ENCODE results near the gene KLF2.

The KLF2 gene

DNA sequence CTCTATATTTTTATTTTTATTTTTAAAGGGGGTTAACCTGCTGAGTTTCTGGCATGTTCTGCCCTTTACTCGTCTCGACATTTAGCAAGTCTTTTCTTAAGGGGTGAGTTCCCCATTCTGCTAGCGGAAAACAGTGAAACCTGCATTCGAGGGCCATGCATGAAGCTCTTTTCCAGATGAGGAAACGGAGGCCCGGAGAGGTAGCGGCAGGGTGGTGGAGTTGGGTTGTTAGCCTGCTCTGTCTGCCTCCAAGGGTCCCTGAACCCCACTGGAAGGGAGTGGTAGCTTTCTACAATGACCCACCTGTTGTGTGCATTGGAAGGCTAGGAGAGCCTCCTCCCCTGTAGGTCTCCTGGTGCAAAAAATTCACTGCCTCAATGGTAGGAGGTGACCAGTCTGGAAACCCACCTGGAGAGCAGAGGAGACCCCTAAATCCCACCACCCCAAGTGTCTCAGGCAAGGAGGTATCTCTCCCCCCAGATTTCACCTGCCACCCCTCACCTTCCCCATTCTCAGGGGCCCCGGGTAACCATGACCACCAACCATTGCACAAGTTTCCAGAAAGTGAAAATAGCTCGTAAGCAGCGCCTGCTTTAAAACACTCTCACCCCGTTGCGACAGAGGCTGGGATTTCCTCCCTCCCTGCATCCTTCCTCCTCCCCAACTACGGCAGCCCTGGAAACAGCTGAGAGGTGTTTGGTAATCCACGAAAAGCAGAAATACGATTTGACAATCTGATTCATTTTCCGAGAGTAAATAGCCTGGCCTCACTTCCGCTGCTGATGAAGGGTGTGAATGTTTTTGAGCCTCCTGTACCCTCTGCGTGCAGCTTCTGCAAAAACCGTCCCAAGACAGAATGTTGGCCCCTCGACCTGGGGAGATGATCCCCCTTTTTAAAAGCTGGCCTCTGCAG is 3.5 kb downstream of the KLF2 start:
- DNase-seq (ENCODE audit: low read depth, low spot score) = peak; percentile 38
- no peak overlapping the region for H3K4me3 ChIP-seq (ENCODE audit: low read depth, low read length)
- in situ Hi-C loops (cut with HindIII; ENCODE audit: low sequenced_read_pairs) = no loop called here
- TF ChIP-seq, protein P1, sequence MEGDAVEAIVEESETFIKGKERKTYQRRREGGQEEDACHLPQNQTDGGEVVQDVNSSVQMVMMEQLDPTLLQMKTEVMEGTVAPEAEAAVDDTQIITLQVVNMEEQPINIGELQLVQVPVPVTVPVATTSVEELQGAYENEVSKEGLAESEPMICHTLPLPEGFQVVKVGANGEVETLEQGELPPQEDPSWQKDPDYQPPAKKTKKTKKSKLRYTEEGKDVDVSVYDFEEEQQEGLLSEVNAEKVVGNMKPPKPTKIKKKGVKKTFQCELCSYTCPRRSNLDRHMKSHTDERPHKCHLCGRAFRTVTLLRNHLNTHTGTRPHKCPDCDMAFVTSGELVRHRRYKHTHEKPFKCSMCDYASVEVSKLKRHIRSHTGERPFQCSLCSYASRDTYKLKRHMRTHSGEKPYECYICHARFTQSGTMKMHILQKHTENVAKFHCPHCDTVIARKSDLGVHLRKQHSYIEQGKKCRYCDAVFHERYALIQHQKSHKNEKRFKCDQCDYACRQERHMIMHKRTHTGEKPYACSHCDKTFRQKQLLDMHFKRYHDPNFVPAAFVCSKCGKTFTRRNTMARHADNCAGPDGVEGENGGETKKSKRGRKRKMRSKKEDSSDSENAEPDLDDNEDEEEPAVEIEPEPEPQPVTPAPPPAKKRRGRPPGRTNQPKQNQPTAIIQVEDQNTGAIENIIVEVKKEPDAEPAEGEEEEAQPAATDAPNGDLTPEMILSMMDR (IDR thresholded peaks at IDR 0.05; ENCODE audit: low read depth, low read length) = no peak

DNA sequence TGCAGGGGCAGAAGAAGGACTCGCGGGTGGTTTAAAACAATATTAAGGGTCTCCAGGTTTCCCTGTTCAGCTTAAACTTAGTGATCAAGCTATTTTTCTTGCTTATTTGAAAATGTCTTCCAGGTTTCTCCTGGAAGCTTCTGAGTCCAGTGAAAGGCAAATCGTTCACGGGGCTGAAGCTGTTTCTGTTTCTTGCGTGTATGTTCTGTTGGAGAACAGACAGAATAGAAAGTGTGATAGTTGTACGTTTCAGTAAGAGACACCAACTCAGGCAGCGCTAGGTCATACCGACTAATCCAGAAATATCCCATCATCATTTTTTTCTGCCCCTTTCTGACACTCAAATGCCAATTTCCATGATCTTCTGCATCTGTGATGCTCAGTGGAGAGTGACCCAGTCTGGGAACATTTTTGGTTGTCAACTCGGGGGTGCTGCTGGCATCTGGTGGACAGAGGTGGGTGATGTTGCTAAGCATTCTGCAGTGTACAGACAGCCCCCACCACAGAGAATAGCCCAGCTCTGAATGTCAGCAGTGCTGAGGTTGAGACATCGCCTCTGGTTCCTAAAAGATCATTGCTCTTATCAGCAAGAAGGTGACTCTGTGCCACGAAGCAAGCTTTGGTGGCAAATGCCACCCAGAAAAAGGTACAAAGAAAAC is 4.3 kb downstream of the KLF2 start:
- H3K4me3 ChIP-seq (ENCODE audit: low read depth, low read length) = no peak overlapping the region
- TF ChIP-seq, protein P1 (IDR thresholded peaks at IDR 0.05; ENCODE audit: low read depth, low read length) = peak; percentile 8
- peak; percentile 47 for DNase-seq (ENCODE audit: low read depth, low spot score)
- in situ Hi-C loops (cut with HindIII; ENCODE audit: low sequenced_read_pairs) = no loop called here

DNA sequence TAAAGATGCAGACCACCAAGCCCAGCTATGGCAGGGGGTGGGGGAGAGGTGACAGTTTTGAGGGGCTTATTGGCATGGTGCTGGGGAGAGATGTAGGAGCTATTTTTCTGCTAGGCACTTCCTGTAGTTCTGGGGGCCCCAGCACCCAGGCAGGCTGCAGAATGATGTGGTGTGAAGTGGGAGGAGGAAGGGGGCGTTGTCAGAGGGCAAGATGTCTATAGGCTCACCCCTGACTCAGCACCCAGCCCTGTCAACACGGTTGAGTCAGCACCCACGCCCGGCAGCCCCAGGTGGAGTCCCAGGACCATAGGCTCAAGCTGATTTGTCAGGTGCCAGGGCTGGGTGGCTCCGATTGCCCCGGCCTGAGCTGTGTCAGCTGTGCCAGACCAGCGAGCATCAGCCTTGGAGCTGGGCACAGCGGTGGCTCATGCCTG is 5.8 kb downstream of the KLF2 start:
- no peak overlapping the region for H3K4me3 ChIP-seq (ENCODE audit: low read depth, low read length)
- DNase-seq (ENCODE audit: low read depth, low spot score) = peak; percentile 87

GRCh38 chr19:16330806-16331690 is 6.4 kb downstream of the KLF2 start:
- TF ChIP-seq, protein P1 (IDR thresholded peaks at IDR 0.05; ENCODE audit: low read depth, low read length) = no peak
- no peak overlapping the region for H3K4me3 ChIP-seq (ENCODE audit: low read depth, low read length)
- DNase-seq (ENCODE audit: low read depth, low spot score) = no peak
- in situ Hi-C loops (cut with HindIII; ENCODE audit: low sequenced_read_pairs) = no loop called here

More for the DNA sequence above, 5.8 kb downstream of the KLF2 start:
- TF ChIP-seq, protein P1 (IDR thresholded peaks at IDR 0.05; ENCODE audit: low read depth, low read length) = no peak
- in situ Hi-C loops (cut with HindIII; ENCODE audit: low sequenced_read_pairs) = no loop called here

DNA sequence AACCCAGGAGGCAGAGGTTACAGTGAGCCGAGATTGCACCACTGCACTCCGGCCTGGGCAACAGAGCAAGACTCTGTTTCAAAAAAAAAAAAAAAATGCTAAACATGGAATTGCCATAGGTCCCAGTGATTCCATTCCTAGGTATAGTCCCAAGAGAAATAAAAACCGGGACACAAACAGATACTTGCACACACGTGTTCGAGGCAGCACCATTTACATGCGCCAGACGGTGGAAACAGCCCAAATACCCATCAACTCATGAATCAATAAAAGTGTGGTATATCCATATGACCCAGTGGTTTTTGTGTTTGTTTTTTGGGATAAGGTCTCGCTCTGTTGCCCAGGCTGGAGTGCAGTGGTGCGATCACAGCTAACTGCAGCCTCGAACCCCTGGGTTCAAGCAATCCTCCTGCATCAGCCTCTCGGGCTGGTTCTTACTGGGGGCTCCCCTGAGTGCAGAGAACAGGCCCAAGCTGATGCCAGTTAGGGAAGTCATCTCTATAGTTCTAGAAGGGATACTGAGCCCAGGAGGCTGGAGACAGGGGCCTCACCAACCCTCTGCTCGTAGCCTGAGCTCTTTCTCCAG is 8.5 kb downstream of the KLF2 start:
- H3K4me3 ChIP-seq (ENCODE audit: low read depth, low read length) = no peak overlapping the region
- TF ChIP-seq, protein P1 (IDR thresholded peaks at IDR 0.05; ENCODE audit: low read depth, low read length) = no peak
- DNase-seq (ENCODE audit: low read depth, low spot score) = no peak
- in situ Hi-C loops (cut with HindIII; ENCODE audit: low sequenced_read_pairs) = no loop called here

DNA sequence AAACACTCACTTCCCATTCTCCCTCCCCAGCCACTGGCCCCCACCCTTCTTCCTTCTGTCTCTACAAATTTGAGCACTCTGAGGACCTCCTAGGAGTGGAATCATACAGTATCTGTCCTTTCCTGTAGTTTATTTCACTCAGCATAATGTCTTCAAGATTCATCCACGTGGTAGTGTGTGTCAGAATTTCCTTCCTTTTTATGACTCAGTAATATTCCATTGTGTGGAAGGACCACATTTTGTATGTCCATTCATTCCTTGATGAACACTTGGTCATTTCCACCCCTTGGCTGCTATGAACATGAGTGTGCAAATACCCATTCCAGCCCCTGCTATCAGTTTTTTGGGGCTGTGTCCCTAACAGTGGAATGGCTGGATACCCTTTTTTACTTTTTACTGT is 9.8 kb downstream of the KLF2 start:
- H3K4me3 ChIP-seq (ENCODE audit: low read depth, low read length) = no peak overlapping the region
- in situ Hi-C loops (cut with HindIII; ENCODE audit: low sequenced_read_pairs) = no loop called here
- DNase-seq (ENCODE audit: low read depth, low spot score) = no peak
- TF ChIP-seq, protein P1 (IDR thresholded peaks at IDR 0.05; ENCODE audit: low read depth, low read length) = no peak

Measured in astrocyte of the spinal cord (primary cell).